Keratinocyte (primary cell): ENCODE data around the gene FAM228A. TPM values are rescaled to one million over a fixed set of nuclear protein-coding genes. Genes with fewer than 3 reads are reported as not detected.
"Not testable (repeated sequence)": the region's sequence is repeated elsewhere in the genome, so short reads cannot be mapped to it uniquely, and the experiment has no call there.

ENCODE experiments used
- DNase-seq: peaks from one replicate; pipeline ENCODE4 v3.0.0-alpha.2; 2011; ENCODE audit warnings: low read depth, missing footprints, low spot score
- FAIRE-seq: peaks from 2 replicates; lab custom pipeline; 2011; peaks lifted over from hg19 to GRCh38; lab: Jason Lieb, UNC
- H2AFZ ChIP-seq: 2 replicates; pipeline ENCODE4 v1.6.0; 2012; ENCODE audit warnings: low read length, control low read depth, inconsistent platforms; ENCODE audit not compliant: control insufficient read depth
- H3K27ac ChIP-seq: 2 replicates; pipeline ENCODE4 v1.5.1; 2011; ENCODE audit warnings: low read length; ENCODE audit not compliant: control insufficient read depth, insufficient read depth
- H3K27me3 ChIP-seq: 3 replicates; pipeline ENCODE4 v1.6.0; 2011; ENCODE audit warnings: low read length; ENCODE audit not compliant: control insufficient read depth, insufficient read depth; ENCODE audit errors: extremely low read depth
- H3K36me3 ChIP-seq, 2 experiments: 2 replicates in 1 of 2; 3 replicates in 1 of 2; pipeline ENCODE4 v1.5.1; 2011; ENCODE audit warnings: low read length in 2 of 2, mild to moderate bottlenecking in 1 of 2; ENCODE audit not compliant: control insufficient read depth in 2 of 2, insufficient read depth in 2 of 2; ENCODE audit errors: extremely low read depth in 1 of 2
- H3K4me1 ChIP-seq: 3 replicates; pipeline ENCODE4 v1.5.1; 2011; ENCODE audit warnings: low read length; ENCODE audit not compliant: control insufficient read depth, insufficient read depth; ENCODE audit errors: extremely low read depth
- H3K4me2 ChIP-seq: 3 replicates; pipeline ENCODE4 v1.6.0; 2011; ENCODE audit warnings: low read depth, low read length; ENCODE audit not compliant: control insufficient read depth, insufficient read depth; ENCODE audit errors: extremely low read depth
- H3K4me3 ChIP-seq, 3 experiments: fragments of 200-600 bp in 1 of 3; sonication (generic) in 1 of 3; 2 replicates in 2 of 3; 3 replicates in 1 of 3; pipeline ENCODE4 v1.5.1; 2011 to 2016; ENCODE audit warnings: low read length in 3 of 3, mild to moderate bottlenecking in 3 of 3, control low read depth in 2 of 3, inconsistent platforms in 1 of 3, low read depth in 1 of 3, mixed read lengths in 1 of 3, mixed run types in 1 of 3, moderate library complexity in 1 of 3; ENCODE audit not compliant: control insufficient read depth in 2 of 3, insufficient read depth in 2 of 3; ENCODE audit errors: extremely low read depth in 1 of 3
- H3K79me2 ChIP-seq: 2 replicates; pipeline ENCODE4 v1.6.0; 2012; ENCODE audit warnings: low read length; ENCODE audit not compliant: control insufficient read depth, insufficient read depth
- H3K9ac ChIP-seq: 3 replicates; pipeline ENCODE4 v1.6.0; 2011; ENCODE audit warnings: low read length; ENCODE audit not compliant: control insufficient read depth, insufficient read depth; ENCODE audit errors: extremely low read depth
- H3K9me1 ChIP-seq: 3 replicates; pipeline ENCODE4 v1.6.0; 2011; ENCODE audit warnings: low read length; ENCODE audit not compliant: control insufficient read depth, insufficient read depth; ENCODE audit errors: extremely low read depth
- H3K9me3 ChIP-seq: 2 replicates; pipeline ENCODE4 v1.5.1; 2012; ENCODE audit warnings: low read depth, low read length; ENCODE audit not compliant: control insufficient read depth
- H4K20me1 ChIP-seq: 3 replicates; pipeline ENCODE4 v1.6.0; 2011; ENCODE audit warnings: low read length; ENCODE audit not compliant: control insufficient read depth, insufficient read depth; ENCODE audit errors: extremely low read depth
- EZH2 ChIP-seq: IDR thresholded peaks from one replicate; pipeline ENCODE4 v1.6.1; 2012; ENCODE audit warnings: inconsistent platforms, mild to moderate bottlenecking, low read length, moderate library complexity
- dilution Hi-C: fragments of 300-500 bp; cut with MboI; formaldehyde crosslinking; loops from one replicate; pipeline ENCODE4 v1.7.0; 2020; ENCODE audit warnings: low sequenced_read_pairs; ENCODE audit not compliant: extremely low pct_ligation_motif_present
- polyA plus RNA-seq, 5 experiments: library from polyadenylated mRNA; depleted of rRNA in 3 of 5; stranded (reverse) in 3 of 5; stranded (forward) in 1 of 5; unstranded in 1 of 5; fragments of >200 nt; gene quantifications; 1 replicate in 1 of 5; 2 replicates in 3 of 5; 3 replicates in 1 of 5; pipeline versions ENCODE4 v1.2.1 to v1.2.3, GENCODE V29; 2011 to 2012; ENCODE audit warnings: missing spikeins in 2 of 5, low read depth in 1 of 5, low replicate concordance in 1 of 5
- TF ChIP-seq, protein P1 (sequence below), 3 experiments: IDR thresholded peaks in 1 of 3; conservative IDR thresholded peaks in 1 of 3; optimal IDR thresholded peaks in 1 of 3; 2 replicates in 2 of 3; 3 replicates in 1 of 3; pipeline versions ENCODE3 to v1.5.1; 2011; ENCODE audit warnings: low read length in 3 of 3, mild to moderate bottlenecking in 3 of 3, moderate library complexity in 2 of 3, control low read depth in 1 of 3, inconsistent platforms in 1 of 3; ENCODE audit not compliant: insufficient read depth in 2 of 3; ENCODE audit errors: extremely low read depth in 1 of 3

The FAM228A gene
- polyA plus RNA-seq, 1 donor (not counting 4 experiments of a cell fraction or from before 2014, with no cell fraction given): not detected

DNA sequence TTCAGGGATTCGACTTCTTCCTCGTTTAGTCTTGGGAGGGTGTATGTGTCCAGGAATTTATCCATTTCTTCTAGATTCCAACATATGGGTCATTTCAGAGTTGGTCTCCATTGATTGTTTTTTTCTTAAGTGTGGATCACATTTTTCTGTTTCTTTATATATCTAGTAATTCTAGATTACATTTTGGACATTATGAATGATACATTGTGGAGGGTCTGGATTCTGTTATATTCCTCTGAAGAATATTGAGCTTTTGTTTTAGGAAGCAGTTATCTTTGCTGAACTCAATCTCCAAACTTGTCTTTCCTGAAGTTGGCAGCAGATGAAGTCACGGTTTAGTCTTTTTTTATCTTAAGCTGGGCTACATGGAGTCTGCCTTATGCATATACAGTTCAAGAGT is 42.3 kb upstream of the FAM228A start:
- no peaks in the 10 kb centered on the region for H3K4me1 ChIP-seq
- no peaks in the 10 kb centered on the region for H3K9me1 ChIP-seq
- H4K20me1 ChIP-seq: no peaks in the 10 kb centered on the region
- DNase-seq (no peak), FAIRE-seq (no peak)
- no peak overlapping the region for H2AFZ ChIP-seq
- no peak overlapping the region for H3K4me2 ChIP-seq
- no peaks in the 10 kb centered on the region for H3K27me3 ChIP-seq
- H3K79me2 ChIP-seq: no peaks in the 10 kb centered on the region
- no peak overlapping the region for H3K27ac ChIP-seq
- TF ChIP-seq EZH2: no peak
- TF ChIP-seq, protein P1, sequence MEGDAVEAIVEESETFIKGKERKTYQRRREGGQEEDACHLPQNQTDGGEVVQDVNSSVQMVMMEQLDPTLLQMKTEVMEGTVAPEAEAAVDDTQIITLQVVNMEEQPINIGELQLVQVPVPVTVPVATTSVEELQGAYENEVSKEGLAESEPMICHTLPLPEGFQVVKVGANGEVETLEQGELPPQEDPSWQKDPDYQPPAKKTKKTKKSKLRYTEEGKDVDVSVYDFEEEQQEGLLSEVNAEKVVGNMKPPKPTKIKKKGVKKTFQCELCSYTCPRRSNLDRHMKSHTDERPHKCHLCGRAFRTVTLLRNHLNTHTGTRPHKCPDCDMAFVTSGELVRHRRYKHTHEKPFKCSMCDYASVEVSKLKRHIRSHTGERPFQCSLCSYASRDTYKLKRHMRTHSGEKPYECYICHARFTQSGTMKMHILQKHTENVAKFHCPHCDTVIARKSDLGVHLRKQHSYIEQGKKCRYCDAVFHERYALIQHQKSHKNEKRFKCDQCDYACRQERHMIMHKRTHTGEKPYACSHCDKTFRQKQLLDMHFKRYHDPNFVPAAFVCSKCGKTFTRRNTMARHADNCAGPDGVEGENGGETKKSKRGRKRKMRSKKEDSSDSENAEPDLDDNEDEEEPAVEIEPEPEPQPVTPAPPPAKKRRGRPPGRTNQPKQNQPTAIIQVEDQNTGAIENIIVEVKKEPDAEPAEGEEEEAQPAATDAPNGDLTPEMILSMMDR (optimal IDR thresholded peaks at IDR 0.05 in 1 of 3, IDR thresholded peaks at IDR 0.05 in 1 of 3, conservative IDR thresholded peaks at IDR 0.05 in 1 of 3; ENCODE audit: extremely low read depth in 1 of 3, insufficient read depth in 2 of 3, low read length in 3 of 3): no peak
- no peaks in the 10 kb centered on the region for H3K9me3 ChIP-seq
- H3K36me3 ChIP-seq: no peaks in the 10 kb centered on the region
- H3K9ac ChIP-seq: no peak overlapping the region
- dilution Hi-C loops: no loop called here
- no peak overlapping the region for H3K4me3 ChIP-seq

DNA sequence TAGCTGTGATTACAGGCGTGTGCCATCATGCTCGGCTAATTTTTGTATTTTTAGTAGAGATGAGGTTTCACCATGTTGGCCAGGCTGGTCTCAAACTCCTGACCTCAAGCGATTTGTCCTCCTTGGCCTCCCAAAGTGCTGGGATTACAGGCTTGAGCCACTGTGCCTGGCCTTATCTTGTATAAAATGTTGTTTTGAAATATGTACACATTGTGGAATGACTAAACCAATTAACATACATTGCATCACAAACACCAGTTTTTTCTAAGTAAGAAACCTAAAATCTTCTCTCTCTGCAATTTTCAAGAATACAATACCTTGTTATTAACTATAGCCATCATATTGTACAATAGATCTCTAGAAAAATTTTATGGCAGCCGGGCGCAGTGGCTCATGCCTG is 34.5 kb upstream of the FAM228A start:
- FAIRE-seq, H3K9me3 ChIP-seq, H3K36me3 ChIP-seq, H4K20me1 ChIP-seq, H2AFZ ChIP-seq, dilution Hi-C loops, H3K27me3 ChIP-seq, H3K4me2 ChIP-seq, H3K9me1 ChIP-seq, H3K79me2 ChIP-seq, DNase-seq, H3K4me3 ChIP-seq, H3K4me1 ChIP-seq, H3K27ac ChIP-seq, H3K9ac ChIP-seq: not testable (repeated sequence)

DNA sequence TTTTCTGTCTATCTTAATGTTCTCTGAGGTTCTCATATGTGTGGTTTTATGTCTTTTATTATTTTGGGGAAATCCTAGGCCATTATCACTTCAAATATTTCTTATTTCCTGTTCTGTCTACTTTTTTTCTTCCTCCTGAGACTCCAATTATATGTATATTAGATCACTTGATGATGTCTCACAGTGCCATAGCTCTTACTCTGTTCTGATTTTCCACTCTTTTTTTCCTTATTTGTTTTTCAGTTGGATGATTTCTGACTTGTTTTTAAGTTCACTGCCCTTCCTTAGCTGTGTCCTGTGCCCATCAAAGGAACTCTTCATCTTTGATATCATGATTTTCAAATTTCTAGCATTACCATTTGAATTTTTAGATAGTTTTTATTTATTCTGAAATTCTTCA is 27.5 kb upstream of the FAM228A start:
- Histone ChIP-seq H4K20me1 (no peaks in the 10 kb centered on the region), H3K4me2 (no peak overlapping the region), H3K9ac (no peak overlapping the region), H3K27ac (no peak overlapping the region), H3K4me1 (no peaks in the 10 kb centered on the region), H3K9me1 (no peaks in the 10 kb centered on the region), H2AFZ (no peak overlapping the region), H3K36me3 (peaks cover 0 to 3% of the 10 kb centered on the region in 2 experiments), H3K4me3 (no peak overlapping the region), H3K79me2 (no peaks in the 10 kb centered on the region), H3K27me3 (no peaks in the 10 kb centered on the region), H3K9me3 (no peaks in the 10 kb centered on the region)
- FAIRE-seq (no peak), DNase-seq (no peak)
- dilution Hi-C loops: no loop called here
- TF ChIP-seq EZH2: no peak
- TF ChIP-seq, protein P1 (optimal IDR thresholded peaks at IDR 0.05 in 1 of 3, IDR thresholded peaks at IDR 0.05 in 1 of 3, conservative IDR thresholded peaks at IDR 0.05 in 1 of 3; ENCODE audit: extremely low read depth in 1 of 3, insufficient read depth in 2 of 3, low read length in 3 of 3): no peak
